GM12878 (cell line): Measurements from ENCODE around the gene TNFAIP2. TPM values are rescaled to one million over a fixed set of nuclear protein-coding genes. Genes with fewer than 3 reads are reported as not detected.

Experiments used
- CUX1 ChIP-seq: IDR thresholded peaks from 2 replicates; pipeline ENCODE4 v1.6.1; 2012; ENCODE audit warnings: improper control_type of control experiment, low read depth, low read length; ENCODE audit not compliant: insufficient replicate concordance
- HDGF ChIP-seq: fragments of 450-650 bp; IDR thresholded peaks from 2 replicates; pipeline ENCODE4 v1.6.1; 2016; ENCODE audit warnings: antibody characterized with exemption
- NFXL1 ChIP-seq: fragments of 450-650 bp; IDR thresholded peaks from 2 replicates; pipeline ENCODE4 v1.6.1; 2017; ENCODE audit warnings: antibody characterized with exemption, mild to moderate bottlenecking, borderline replicate concordance
- PAX5 ChIP-seq: IDR thresholded peaks from 2 replicates; pipeline ENCODE4 v1.6.1; 2011; ENCODE audit warnings: low read depth, low read length, borderline replicate concordance
- PAX8 ChIP-seq: fragments of 450-650 bp; IDR thresholded peaks from 2 replicates; pipeline ENCODE4 v1.6.1; 2017; ENCODE audit warnings: mild to moderate bottlenecking, moderate library complexity
- RB1 ChIP-seq: fragments of 450-650 bp; formaldehyde crosslinking; IDR thresholded peaks from 2 replicates; pipeline ENCODE4 v1.6.1; 2017; ENCODE audit warnings: mild to moderate bottlenecking, borderline replicate concordance
- SMARCA5 ChIP-seq: fragments of 450-650 bp; IDR thresholded peaks from 2 replicates; pipeline ENCODE4 v1.6.1; 2017; ENCODE audit warnings: mild to moderate bottlenecking
- TCF7 ChIP-seq: IDR thresholded peaks from 2 replicates; pipeline ENCODE4 v1.6.1; 2014; ENCODE audit warnings: antibody characterized with exemption, borderline replicate concordance
- polyA plus RNA-seq, 11 experiments: library from polyadenylated mRNA; depleted of rRNA in 4 of 11; unstranded in 6 of 11; stranded (reverse) in 5 of 11; fragments of >200 nt; fragmentation: Nextera tagmentation in 4 of 11; fragmentation: Illumina TruSeq in 1 of 11; extraction: Ambion mirVana in 4 of 11; extraction: Trizol in 1 of 11; gene quantifications; 1 replicate in 1 of 11; 2 replicates in 10 of 11; pipeline versions ENCODE4 v1.2.1 to v1.2.3, GENCODE V29; 2011 to 2016; ENCODE audit warnings: inconsistent platforms in 2 of 11, missing spikeins in 2 of 11, low read depth in 1 of 11
- total RNA-seq, 4 experiments: library from RNA; depleted of rRNA in 3 of 4; stranded (reverse); fragments of >200 nt in 3 of 4; fragmentation: Illumina TruSeq in 1 of 4; extraction: Trizol in 1 of 4; gene quantifications; 2 replicates each; pipeline versions ENCODE4 v1.2.1 to v1.2.3, GENCODE V29; 2013 to 2021
- TF ChIP-seq, protein P1 (sequence below): fragments of 150-350 bp; IDR thresholded peaks from 2 replicates; pipeline ENCODE4 v1.6.1; 2014; ENCODE audit warnings: mild to moderate bottlenecking, low read depth, low read length

TNFAIP2 gene
- total and polyA plus RNA-seq, 10 of the 15 experiments (the other 5 are each of a cell fraction or from before 2014, with no cell fraction given) = 7.1 to 150 (median 74.5) TPM

DNA sequence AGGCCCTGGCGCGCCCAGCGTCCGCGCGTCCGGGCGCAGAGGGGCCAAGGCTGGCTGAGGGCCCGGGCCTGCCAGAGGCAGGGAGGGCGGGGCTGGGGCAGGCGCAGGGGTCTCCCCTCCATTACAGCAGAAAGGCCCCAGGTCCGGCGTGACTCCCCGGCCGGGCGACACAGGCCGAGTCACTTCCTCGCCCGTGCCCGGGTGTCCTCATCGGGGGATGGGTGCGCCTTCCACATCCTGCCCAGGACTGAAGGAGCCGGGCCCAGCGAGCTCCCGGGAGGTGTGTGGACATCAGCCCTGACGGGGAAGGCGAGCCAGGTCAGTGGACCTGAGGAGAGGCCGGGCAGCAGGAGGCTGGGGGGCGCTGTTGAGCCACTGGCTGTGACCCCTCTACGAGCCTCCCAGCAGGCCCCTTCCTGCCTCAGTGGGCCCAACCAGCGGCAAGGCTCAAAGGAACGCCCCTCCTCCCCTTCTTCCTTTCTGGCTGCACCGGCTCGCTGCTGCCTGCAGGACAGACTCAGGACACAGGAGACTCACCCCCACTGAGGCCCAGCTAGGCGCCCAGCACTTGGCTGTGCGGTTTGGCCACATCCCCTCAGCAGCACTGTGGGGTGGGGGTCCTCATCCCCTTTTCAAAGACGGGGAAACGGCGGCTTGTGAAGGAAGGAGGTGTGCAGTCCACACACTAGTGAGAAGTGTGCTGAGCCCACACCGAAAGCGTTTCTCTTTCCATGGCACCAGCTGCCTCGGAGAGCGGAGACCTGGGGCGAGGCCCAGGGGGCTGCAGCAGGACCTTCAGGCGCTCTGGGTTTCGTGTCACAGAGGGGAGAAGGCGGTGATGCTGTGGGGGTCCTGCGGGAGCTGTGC is 606 bp downstream of the TNFAIP2 start (continued):
- TF ChIP-seq RB1 = no peak
- TF ChIP-seq PAX8 = no peak
- no peak for TF ChIP-seq HDGF
- 0 out of 2 replicates have a peak, but pooled peaks have one; percentile 19 for TF ChIP-seq PAX5
- peak; percentile 68; the same call in 1 of the 2 replicates for TF ChIP-seq SMARCA5
- TF ChIP-seq NFXL1 = no peak
- TF ChIP-seq, protein P1, sequence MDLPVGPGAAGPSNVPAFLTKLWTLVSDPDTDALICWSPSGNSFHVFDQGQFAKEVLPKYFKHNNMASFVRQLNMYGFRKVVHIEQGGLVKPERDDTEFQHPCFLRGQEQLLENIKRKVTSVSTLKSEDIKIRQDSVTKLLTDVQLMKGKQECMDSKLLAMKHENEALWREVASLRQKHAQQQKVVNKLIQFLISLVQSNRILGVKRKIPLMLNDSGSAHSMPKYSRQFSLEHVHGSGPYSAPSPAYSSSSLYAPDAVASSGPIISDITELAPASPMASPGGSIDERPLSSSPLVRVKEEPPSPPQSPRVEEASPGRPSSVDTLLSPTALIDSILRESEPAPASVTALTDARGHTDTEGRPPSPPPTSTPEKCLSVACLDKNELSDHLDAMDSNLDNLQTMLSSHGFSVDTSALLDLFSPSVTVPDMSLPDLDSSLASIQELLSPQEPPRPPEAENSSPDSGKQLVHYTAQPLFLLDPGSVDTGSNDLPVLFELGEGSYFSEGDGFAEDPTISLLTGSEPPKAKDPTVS = no peak
- TF ChIP-seq CUX1 = no peak
- no peak for TF ChIP-seq TCF7
